ENCODE results near the gene MACROH2A1. TPM values are rescaled to one million over a fixed set of nuclear protein-coding genes. Genes with fewer than 3 reads are reported as not detected.

MACROH2A1 gene
- total RNA-seq, 1 experiment from 2014 or later = 322 TPM

DNA sequence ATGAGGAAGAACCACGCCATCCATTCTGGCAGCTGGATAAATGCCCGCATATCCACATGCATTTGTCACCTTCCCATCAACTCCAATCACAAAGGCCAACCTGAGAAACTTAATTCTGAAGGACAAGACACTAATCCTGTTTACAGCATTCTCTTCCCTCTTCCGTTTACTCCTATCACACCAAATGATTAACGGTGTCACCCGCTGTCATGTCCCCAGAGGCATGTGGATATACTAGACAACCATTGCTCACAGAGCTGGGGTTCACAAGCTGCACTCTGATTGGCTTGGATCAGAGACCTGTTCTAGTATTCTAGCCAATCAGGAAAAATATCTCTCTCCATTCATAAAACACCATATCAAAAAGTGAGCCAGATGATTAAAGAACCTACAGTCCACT is 3.6 kb downstream of the MACROH2A1 start:
- DNase-seq = no peak
- H3K4me3 ChIP-seq (ENCODE audit: insufficient read depth, low read depth, low read length) = no peak overlapping the region
- no peaks in the 10 kb centered on the region for H3K36me3 ChIP-seq (replicated peaks; ENCODE audit: control insufficient read depth, insufficient read depth, low read length)
- H3K27me3 ChIP-seq (ENCODE audit: control insufficient read depth, insufficient read depth, low read length) = peaks cover 24% of the 10 kb centered on the region

DNA sequence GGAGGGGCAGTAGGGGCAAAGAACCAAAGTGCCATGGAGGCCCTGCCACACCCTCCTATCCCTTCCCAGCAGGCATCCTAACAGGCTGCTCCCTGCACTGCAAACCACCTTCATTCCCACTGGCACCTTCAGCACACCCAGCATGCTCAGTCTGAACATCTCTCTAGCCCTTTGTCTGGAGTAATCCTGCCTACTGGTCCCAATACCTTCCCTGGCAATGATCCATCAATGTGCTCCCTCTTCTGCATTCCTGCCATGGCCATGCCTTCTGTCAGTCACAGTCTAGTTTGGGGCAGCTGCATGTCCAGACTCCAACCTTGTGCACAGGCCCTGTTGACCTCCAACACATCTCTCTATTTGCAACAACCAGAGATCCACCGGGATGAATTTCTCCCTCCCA is 4.9 kb downstream of the MACROH2A1 start:
- Histone ChIP-seq H3K36me3 (replicated peaks; ENCODE audit: control insufficient read depth, insufficient read depth, low read length) (no peaks in the 10 kb centered on the region), H3K4me3 (ENCODE audit: insufficient read depth, low read depth, low read length) (no peak overlapping the region)
- DNase-seq = no peak

DNA sequence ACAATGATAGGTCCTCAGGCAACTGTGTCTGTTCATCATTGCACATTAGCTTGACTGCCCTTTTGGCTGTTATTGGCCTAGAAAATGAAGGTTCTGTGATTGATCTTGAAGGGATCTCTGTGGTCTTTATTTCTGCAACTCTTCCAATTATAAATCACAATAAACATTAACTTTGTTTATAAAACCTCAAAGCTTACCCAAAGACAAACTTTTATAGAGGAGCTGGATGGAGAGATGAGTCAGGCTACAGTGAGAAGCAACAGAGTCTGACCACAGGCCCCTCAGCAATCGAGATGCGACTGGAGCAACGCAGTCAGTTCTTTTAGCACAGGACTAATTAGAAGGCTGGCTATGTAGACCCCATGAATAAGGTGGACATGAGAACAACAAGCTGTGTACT is 5.3 kb downstream of the MACROH2A1 start:
- H3K36me3 ChIP-seq (replicated peaks; ENCODE audit: control insufficient read depth, insufficient read depth, low read length) = no peaks in the 10 kb centered on the region; the same call in 1 of the 2 replicates
- DNase-seq = no peak
- peaks cover 21% of the 10 kb centered on the region; the same call in 1 of the 2 replicates for H3K27me3 ChIP-seq (ENCODE audit: control insufficient read depth, insufficient read depth, low read length)
- H3K4me3 ChIP-seq (ENCODE audit: insufficient read depth, low read depth, low read length) = no peak overlapping the region

More for the DNA sequence above, 4.9 kb downstream of the MACROH2A1 start:
- H3K27me3 ChIP-seq (ENCODE audit: control insufficient read depth, insufficient read depth, low read length) = peaks cover 21% of the 10 kb centered on the region; the same call in 1 of the 2 replicates

DNA sequence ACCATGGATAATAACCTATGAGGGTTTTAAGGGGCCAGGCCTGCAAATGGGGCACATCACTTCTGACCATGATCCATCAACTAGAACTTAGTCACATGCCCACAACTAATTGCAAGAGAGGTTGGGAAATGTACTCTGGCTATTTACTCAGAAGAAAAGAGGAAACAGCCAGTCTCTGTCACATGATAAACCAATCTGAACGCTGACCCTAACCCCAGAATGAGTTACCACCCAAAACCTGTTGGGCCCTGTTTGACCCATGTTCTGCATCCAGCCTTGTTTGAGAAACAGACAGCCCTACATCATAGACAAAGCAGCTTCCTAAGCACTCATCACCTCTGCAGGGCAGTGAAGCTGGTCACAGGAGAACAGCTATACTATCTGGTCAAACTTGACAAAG is 5.8 kb downstream of the MACROH2A1 start:
- Histone ChIP-seq H3K4me3 (ENCODE audit: insufficient read depth, low read depth, low read length) (no peak overlapping the region), H3K36me3 (replicated peaks; ENCODE audit: control insufficient read depth, insufficient read depth, low read length) (no peaks in the 10 kb centered on the region; the same call in 1 of the 2 replicates), H3K27me3 (ENCODE audit: control insufficient read depth, insufficient read depth, low read length) (peaks cover 18% of the 10 kb centered on the region; the same call in 1 of the 2 replicates)
- DNase-seq = no peak

DNA sequence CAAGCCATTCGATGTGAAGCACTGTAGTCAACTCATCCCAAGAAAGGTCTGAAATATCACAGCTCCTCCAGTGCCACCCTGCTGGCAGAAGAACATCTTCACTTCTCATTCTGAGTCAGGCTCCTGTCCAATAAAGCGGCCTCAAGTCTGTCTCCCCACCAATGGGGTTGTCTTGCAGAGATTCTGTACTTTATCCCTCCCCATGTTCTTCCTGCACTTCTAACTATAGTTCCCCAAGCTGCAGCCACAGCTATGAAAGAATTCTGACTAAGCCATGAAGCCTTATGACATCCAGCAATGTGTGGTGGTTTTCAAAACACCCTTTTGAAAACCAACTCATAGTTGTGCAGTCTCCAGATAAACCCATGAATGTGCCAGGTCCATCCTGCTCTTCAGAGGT is 6.8 kb downstream of the MACROH2A1 start:
- no peak for DNase-seq

DNA sequence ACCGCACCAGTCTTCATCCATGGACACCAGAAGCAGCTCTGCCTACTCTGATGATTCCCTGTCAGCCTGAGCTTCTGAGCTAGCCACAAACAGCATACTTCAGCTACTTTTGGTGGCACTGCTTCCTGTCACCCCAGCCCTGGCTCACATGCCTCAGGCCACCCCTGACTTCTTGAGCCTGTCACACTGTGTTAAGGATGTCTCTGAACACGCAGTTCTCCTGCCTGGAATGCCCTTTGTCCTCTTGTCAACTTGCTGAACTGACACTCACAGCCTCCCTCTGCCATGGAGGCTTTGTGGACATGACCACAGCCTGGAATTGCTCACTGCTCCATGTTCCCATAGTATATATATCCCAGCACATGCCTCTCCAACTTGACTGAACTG is 7.2 kb downstream of the MACROH2A1 start:
- no peak for DNase-seq
- Histone ChIP-seq H3K4me3 (ENCODE audit: insufficient read depth, low read depth, low read length) (no peak overlapping the region), H3K36me3 (replicated peaks; ENCODE audit: control insufficient read depth, insufficient read depth, low read length) (no peaks in the 10 kb centered on the region; the same call in none of the 2 replicates), H3K27me3 (ENCODE audit: control insufficient read depth, insufficient read depth, low read length) (peaks cover 7% of the 10 kb centered on the region; the same call in 1 of the 2 replicates)

More for the DNA sequence above, 6.8 kb downstream of the MACROH2A1 start:
- Histone ChIP-seq H3K27me3 (ENCODE audit: control insufficient read depth, insufficient read depth, low read length) (peaks cover 11% of the 10 kb centered on the region; the same call in 1 of the 2 replicates), H3K36me3 (replicated peaks; ENCODE audit: control insufficient read depth, insufficient read depth, low read length) (no peaks in the 10 kb centered on the region; the same call in none of the 2 replicates), H3K4me3 (ENCODE audit: insufficient read depth, low read depth, low read length) (no peak overlapping the region)

DNA sequence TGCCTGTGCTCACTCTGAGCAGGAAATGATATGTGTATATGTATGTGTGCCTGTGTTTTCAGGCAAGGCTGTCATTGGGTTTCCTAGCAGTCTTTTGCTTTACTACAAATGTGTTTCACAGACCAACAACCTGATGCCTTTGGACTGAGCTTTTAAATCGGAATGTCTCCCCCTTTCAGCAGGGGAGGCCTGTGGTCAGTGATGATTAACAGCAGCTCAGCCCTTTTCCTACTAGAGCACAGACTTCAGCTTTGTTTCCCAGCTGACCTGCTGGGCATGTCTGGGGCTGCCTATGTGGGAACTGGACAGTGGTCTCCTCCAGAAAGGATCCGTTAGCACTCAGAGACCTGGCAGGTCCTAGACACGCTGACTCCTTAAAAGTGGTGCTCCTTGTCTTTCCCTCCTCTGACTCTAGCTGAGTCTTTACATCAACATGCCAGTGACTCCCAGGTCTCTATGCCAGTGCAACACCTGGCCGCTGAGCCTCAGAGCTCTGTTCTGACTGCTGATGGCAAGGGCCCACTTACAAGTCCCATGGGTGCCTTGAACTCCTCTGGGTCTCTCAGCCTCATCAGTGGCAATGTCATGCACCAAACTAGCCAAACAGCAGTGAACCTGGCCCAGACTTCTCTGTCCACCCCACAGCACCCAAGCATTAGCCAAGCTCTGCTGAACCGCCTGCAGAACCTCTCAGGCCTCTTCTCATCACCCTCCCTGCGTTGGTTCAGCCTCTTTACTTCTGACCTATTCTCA is 7.7 kb downstream of the MACROH2A1 start:
- Histone ChIP-seq H3K27me3 (ENCODE audit: control insufficient read depth, insufficient read depth, low read length) (peaks cover 2% of the 10 kb centered on the region; the same call in 1 of the 2 replicates), H3K4me3 (ENCODE audit: insufficient read depth, low read depth, low read length) (no peak overlapping the region), H3K36me3 (replicated peaks; ENCODE audit: control insufficient read depth, insufficient read depth, low read length) (peaks cover 2% of the 10 kb centered on the region)
- no peak for DNase-seq

DNA sequence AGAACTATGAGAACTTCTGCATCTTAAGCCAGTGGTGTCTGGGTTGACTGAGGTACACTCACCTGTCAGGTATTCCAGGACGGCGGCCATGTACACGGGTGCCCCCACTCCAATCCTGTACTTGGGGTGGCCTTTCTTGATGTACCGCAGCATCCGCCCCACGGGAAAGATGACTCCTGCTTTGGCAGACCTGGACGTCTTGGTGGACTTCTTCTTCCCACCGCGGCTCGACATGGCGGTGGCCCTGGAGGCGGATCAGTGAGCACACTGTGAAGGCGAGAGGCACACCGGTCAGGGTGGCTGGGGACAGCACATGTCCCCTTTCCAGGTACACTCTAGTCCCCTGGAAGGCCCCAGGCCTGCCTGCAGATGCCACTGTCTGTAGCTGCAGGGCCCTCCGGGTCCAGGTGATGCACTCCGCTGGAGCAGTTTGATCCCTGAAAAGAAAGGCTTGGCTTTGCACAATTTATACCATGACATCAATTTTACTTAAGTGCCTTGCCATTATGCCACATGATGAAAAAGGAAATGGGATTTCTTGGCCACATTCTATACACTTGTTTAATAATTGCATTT is 10.1 kb downstream of the MACROH2A1 start:
- Histone ChIP-seq H3K36me3 (replicated peaks; ENCODE audit: control insufficient read depth, insufficient read depth, low read length) (peaks cover 3% of the 10 kb centered on the region), H3K4me3 (ENCODE audit: insufficient read depth, low read depth, low read length) (no peak overlapping the region), H3K27me3 (ENCODE audit: control insufficient read depth, insufficient read depth, low read length) (no peaks in the 10 kb centered on the region)
- no peak for DNase-seq

DNA sequence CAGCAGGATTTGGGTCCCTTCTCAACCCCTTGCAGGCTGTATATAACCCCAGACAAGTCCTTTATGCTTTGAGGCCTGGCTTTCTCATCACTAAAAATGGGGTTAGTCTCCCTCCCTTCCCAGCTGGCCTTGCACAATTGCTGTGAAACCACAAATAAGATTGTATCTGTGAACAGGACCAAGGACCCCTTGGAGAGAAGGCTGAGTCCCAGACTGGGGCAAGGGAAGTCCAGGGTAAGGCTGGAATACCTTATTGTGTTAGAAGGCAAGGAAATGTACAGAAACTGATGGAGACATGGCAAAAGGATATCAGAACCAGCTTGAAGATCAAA is 11.4 kb downstream of the MACROH2A1 start:
- DNase-seq = no peak
- Histone ChIP-seq H3K36me3 (replicated peaks; ENCODE audit: control insufficient read depth, insufficient read depth, low read length) (peaks cover 3% of the 10 kb centered on the region), H3K27me3 (ENCODE audit: control insufficient read depth, insufficient read depth, low read length) (no peaks in the 10 kb centered on the region), H3K4me3 (ENCODE audit: insufficient read depth, low read depth, low read length) (no peak overlapping the region)

DNA sequence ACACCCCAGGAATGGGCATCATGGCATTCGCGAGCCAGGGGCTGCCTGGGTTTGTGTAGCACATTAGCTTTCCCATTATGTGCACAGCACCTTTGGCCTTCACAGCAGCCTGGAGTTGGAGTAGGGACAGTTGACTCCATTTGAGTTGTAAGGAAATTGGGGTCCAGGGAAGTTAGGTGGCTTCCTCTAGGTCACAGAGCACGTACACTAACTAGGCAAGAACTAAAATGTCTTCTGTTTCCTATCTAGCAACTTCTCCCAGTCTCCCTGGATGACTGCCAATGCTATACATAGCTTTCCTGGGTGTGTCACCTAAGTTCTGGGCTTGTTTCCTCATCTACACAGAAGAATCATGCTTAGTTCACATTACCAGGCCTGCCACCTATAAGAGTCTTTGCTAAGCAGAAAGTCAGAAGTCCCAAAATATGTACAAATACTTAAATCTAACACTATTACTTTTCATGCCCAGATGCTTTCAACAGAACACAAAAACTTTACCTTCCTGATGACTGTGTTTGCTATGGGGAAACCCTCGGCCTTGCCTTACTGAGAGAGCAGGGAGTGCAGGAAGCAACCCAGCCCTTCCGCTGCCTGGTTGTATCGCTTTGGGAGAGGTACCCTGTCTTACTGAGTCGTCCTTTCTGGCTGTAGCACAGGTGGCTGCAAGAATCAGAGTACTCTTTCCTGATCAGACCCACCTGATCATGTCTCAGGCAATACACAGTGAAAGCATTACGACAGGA is 12.0 kb downstream of the MACROH2A1 start:
- peaks cover 3% of the 10 kb centered on the region for H3K36me3 ChIP-seq (replicated peaks; ENCODE audit: control insufficient read depth, insufficient read depth, low read length)
- DNase-seq = no peak
- H3K27me3 ChIP-seq (ENCODE audit: control insufficient read depth, insufficient read depth, low read length) = no peaks in the 10 kb centered on the region
- no peak overlapping the region for H3K4me3 ChIP-seq (ENCODE audit: insufficient read depth, low read depth, low read length)

DNA sequence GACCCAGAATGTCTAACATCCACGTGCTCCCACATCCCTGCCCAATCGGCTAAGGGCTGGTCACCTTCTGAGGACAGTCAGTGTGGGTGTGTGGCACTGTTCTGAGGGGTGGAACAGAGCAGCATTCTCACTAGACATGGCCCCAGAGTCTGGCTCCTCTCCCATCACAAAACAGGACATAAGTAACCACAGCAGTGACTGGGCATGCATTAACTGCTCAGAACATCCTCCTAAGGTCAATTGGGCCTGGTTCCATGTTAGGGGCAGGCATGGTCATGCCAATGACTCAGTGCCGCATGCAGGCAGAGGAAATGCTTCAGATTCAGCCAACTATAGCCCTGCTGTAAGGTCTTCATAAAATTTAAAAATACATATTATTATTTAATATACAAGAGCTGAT is 12.9 kb downstream of the MACROH2A1 start:
- no peak for DNase-seq
- Histone ChIP-seq H3K4me3 (ENCODE audit: insufficient read depth, low read depth, low read length) (no peak overlapping the region), H3K36me3 (replicated peaks; ENCODE audit: control insufficient read depth, insufficient read depth, low read length) (peaks cover 3% of the 10 kb centered on the region), H3K27me3 (ENCODE audit: control insufficient read depth, insufficient read depth, low read length) (no peaks in the 10 kb centered on the region)

DNA sequence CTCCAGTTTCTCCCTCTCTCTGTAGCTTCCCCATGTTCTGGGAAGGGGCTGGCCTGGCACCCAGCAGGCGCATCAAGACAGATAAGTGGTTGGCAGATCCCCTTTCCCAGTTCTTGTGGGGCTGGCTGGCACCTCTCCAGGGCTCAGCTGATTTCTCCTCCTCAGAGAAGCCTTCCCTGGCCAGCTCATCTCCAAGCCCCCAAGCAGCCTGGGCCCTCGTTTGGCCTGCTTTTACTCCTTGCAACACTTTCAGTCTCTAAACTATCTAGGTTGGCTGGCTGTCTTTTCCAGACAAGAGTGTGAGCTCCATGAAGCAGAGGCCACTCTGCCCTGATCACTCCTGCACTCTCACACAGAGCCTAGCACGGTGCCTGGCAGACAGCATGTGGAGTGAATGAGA is 13.5 kb downstream of the MACROH2A1 start:
- H3K27me3 ChIP-seq (ENCODE audit: control insufficient read depth, insufficient read depth, low read length) = no peaks in the 10 kb centered on the region
- DNase-seq = no peak
- peaks cover 3% of the 10 kb centered on the region for H3K36me3 ChIP-seq (replicated peaks; ENCODE audit: control insufficient read depth, insufficient read depth, low read length)
- no peak overlapping the region for H3K4me3 ChIP-seq (ENCODE audit: insufficient read depth, low read depth, low read length)

DNA sequence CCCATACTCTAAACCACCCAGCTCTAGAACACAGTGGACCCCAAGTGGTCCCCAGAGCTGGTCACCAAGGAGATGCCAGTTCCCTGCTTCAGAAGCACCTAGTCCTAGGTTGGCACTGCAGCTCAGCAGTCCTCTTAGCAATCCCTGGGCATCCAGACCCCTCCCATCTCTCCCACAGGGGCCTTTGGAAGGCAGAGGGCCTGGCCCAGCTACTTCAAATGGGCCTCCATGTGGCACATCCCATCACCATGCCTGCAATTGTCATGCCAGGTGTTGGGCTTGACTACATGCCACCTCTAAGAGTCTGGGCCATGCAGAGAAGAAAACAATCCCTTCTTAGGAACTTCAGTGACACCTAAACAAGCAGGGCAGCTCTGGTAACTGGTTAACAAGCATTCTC is 14.1 kb downstream of the MACROH2A1 start:
- Histone ChIP-seq H3K4me3 (ENCODE audit: insufficient read depth, low read depth, low read length) (no peak overlapping the region), H3K36me3 (replicated peaks; ENCODE audit: control insufficient read depth, insufficient read depth, low read length) (peaks cover 3% of the 10 kb centered on the region), H3K27me3 (ENCODE audit: control insufficient read depth, insufficient read depth, low read length) (no peaks in the 10 kb centered on the region)
- DNase-seq = no peak

DNA sequence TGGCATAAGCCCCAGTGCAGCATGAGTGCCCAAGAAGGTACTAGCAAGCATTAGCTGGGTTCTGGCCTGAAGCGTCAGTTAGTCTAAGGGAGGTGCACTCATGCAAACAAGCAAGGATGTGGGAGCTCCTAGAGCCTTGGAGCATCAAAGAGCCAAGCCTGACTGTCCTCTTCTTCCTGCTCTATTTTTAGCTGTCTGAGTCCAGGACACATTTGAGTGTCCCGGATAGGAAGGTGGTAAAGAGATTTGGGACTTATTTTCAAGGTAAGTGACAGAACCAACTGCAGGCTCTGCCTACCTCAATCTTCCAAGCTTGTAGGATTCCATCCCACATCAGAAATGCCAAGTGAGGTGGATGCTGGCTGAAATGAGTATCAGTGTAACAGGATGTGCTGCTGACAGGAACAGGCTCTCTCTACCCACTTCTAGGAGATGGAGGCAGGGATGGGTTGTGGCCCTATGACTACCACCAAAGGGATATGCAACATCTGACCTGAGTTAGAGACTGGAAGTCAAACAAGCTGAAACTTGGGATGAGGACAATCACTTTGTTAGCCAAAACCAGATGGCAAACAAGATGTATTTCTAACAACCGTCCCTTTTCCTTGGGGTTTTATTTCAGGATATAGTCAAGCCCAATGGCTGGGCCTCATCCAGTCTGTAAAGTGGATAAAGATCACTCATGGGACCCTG is 15.1 kb downstream of the MACROH2A1 start:
- Histone ChIP-seq H3K27me3 (ENCODE audit: control insufficient read depth, insufficient read depth, low read length) (no peaks in the 10 kb centered on the region), H3K4me3 (ENCODE audit: insufficient read depth, low read depth, low read length) (no peak overlapping the region), H3K36me3 (replicated peaks; ENCODE audit: control insufficient read depth, insufficient read depth, low read length) (peaks cover 4% of the 10 kb centered on the region)
- no peak for DNase-seq
